Activated CD8-positive, alpha-beta T cell treated with anti-CD3 and anti-CD28 coated beads for 36 hours (primary cell): ENCODE measurements around the gene TFCP2L1. TPM values are rescaled to one million over a fixed set of nuclear protein-coding genes. Genes with fewer than 3 reads are reported as not detected.
A peak's percentile ranks its signal among the peaks of the same experiment; 100 is the strongest.

ENCODE experiments used
- ATAC-seq: fragments of 200-7000 bp; cut with Tn5 transposase; one replicate; pipeline ENCODE4 v1.10.0; 2021; ENCODE audit warnings: mild to moderate bottlenecking, moderate library complexity
- CTCF ChIA-PET: fragments of 350-600 bp; sonication (Branson Sonifier 250); formaldehyde crosslinking; loops from one replicate; lab custom pipeline; 2021; ENCODE audit warnings: antibody characterized with exemption; lab: Charles Lee
- POLR2A ChIA-PET: fragments of 350-600 bp; sonication (Branson Sonifier 250); formaldehyde crosslinking; loops from one replicate; lab custom pipeline; 2021; ENCODE audit warnings: antibody characterized with exemption; lab: Charles Lee
- DNase-seq: peaks from one replicate; pipeline ENCODE4 v3.0.0-alpha.2; 2020
- H3K27ac Mint-ChIP-seq: one replicate; pipeline ENCODE4 v1.8.0; 2021; ENCODE audit warnings: mild to moderate bottlenecking, mixed read lengths
- H3K27me3 Mint-ChIP-seq: one replicate; pipeline ENCODE4 v1.8.0; 2021; ENCODE audit warnings: mixed read lengths
- H3K36me3 Mint-ChIP-seq: one replicate; pipeline ENCODE4 v1.8.0; 2021; ENCODE audit warnings: low read depth, mixed read lengths
- H3K4me1 Mint-ChIP-seq: one replicate; pipeline ENCODE4 v1.8.0; 2021; ENCODE audit warnings: low read depth, mixed read lengths
- H3K4me3 Mint-ChIP-seq: one replicate; pipeline ENCODE4 v1.8.0; 2021; ENCODE audit warnings: mild to moderate bottlenecking, moderate library complexity, mixed read lengths
- H3K9me3 Mint-ChIP-seq: one replicate; pipeline ENCODE4 v1.8.0; 2021; ENCODE audit warnings: mixed read lengths
- CTCF ChIP-seq: fragments of 200-600 bp; IDR thresholded peaks from one replicate; pipeline ENCODE4 v1.8.0; 2022; ENCODE audit warnings: antibody characterized with exemption, mild to moderate bottlenecking
- intact Hi-C: fragments of 100-400 bp; cut with micrococcal nuclease; formaldehyde crosslinking; loops from one replicate; pipeline ENCODE4 v1.10.0; 2022
- total RNA-seq, 2 experiments: library from RNA; stranded (reverse); gene quantifications; one replicate each; pipeline ENCODE4 v1.2.3, GENCODE V29; 2021

TFCP2L1 gene
- total RNA-seq, 2 experiments from 2014 or later, result 0.04 TPM; not detected in 1

GRCh38 chr2:121285926-121286325 lies 924 bp upstream of the TFCP2L1 start:
- H3K4me3 Mint-ChIP-seq, result no peak overlapping the region
- H3K36me3 Mint-ChIP-seq, result no peaks in the 10 kb centered on the region
- intact Hi-C loops, result no loop called here
- ChIA-PET POLR2A (no interaction called here), CTCF (interaction anchor here (0.7 kb wide), 1 partner anchor 72 kb away, joined by 3 read pairs; no protein-coding TSS in a partner anchor)
- no peaks in the 10 kb centered on the region for H3K9me3 Mint-ChIP-seq
- no peak for ATAC-seq
- H3K27me3 Mint-ChIP-seq, result peaks cover 37% of the 10 kb centered on the region
- no peak overlapping the region for H3K27ac Mint-ChIP-seq
- H3K4me1 Mint-ChIP-seq, result peaks cover 3% of the 10 kb centered on the region
- no peak for DNase-seq
- TF ChIP-seq CTCF, result no peak

GRCh38 chr2:121283670-121284462 lies 1.1 kb downstream of the TFCP2L1 start:
- POLR2A ChIA-PET, result no interaction called here
- TF ChIP-seq CTCF, result no peak
- intact Hi-C loops, result no loop called here
- no peaks in the 10 kb centered on the region for H3K9me3 Mint-ChIP-seq
- CTCF ChIA-PET, result no interaction called here
- no peak for ATAC-seq
- H3K4me1 Mint-ChIP-seq, result peaks cover 3% of the 10 kb centered on the region
- H3K27me3 Mint-ChIP-seq, result peaks cover 37% of the 10 kb centered on the region
- DNase-seq, result no peak
- peak overlapping the region; percentile 17 for H3K4me3 Mint-ChIP-seq
- no peaks in the 10 kb centered on the region for H3K36me3 Mint-ChIP-seq
- H3K27ac Mint-ChIP-seq, result no peak overlapping the region

GRCh38 chr2:121282800-121283385 lies 2.1 kb downstream of the TFCP2L1 start:
- intact Hi-C loops, result no loop called here
- ChIA-PET POLR2A (no interaction called here), CTCF (no interaction called here)
- H3K4me1 Mint-ChIP-seq, result peaks cover 3% of the 10 kb centered on the region
- H3K9me3 Mint-ChIP-seq, result no peaks in the 10 kb centered on the region
- DNase-seq, result no peak
- peaks cover 37% of the 10 kb centered on the region for H3K27me3 Mint-ChIP-seq
- TF ChIP-seq CTCF, result no peak
- no peak for ATAC-seq
- no peaks in the 10 kb centered on the region for H3K36me3 Mint-ChIP-seq
- no peak overlapping the region for H3K4me3 Mint-ChIP-seq
- H3K27ac Mint-ChIP-seq, result no peak overlapping the region

- H3K4me3 Mint-ChIP-seq, result no peak overlapping the region
- no peaks in the 10 kb centered on the region for H3K36me3 Mint-ChIP-seq
- intact Hi-C loops, result no loop called here
- peaks cover 36% of the 10 kb centered on the region for H3K27me3 Mint-ChIP-seq
- CTCF ChIA-PET, result no interaction called here
- no peak for TF ChIP-seq CTCF
- POLR2A ChIA-PET, result no interaction called here
- H3K9me3 Mint-ChIP-seq, result no peaks in the 10 kb centered on the region
- no peak for ATAC-seq
- H3K4me1 Mint-ChIP-seq, result peaks cover 3% of the 10 kb centered on the region
- no peak for DNase-seq
- H3K27ac Mint-ChIP-seq, result no peak overlapping the region
These were observed 3.3 kb downstream of the TFCP2L1 start for GRCh38 chr2:121281694-121282093.

GRCh38 chr2:121281107-121281506 lies 3.9 kb downstream of the TFCP2L1 start:
- Mint-ChIP-seq H3K4me3 (no peak overlapping the region), H3K27me3 (peaks cover 30% of the 10 kb centered on the region), H3K36me3 (no peaks in the 10 kb centered on the region), H3K27ac (no peak overlapping the region), H3K4me1 (peaks cover 3% of the 10 kb centered on the region), H3K9me3 (no peaks in the 10 kb centered on the region)
- DNase-seq (no peak), ATAC-seq (no peak)
- intact Hi-C loops, result no loop called here
- TF ChIP-seq CTCF, result no peak
- POLR2A ChIA-PET, result no interaction called here
- CTCF ChIA-PET, result no interaction called here
